H1 (cell line): ENCODE measurements around the gene ATP6V1C2. TPM values are rescaled to one million over a fixed set of nuclear protein-coding genes. Genes with fewer than 3 reads are reported as not detected.

Experiments used
- CTCF ChIA-PET: fragments of 300-600 bp; sonication (Branson Sonifier 250); formaldehyde crosslinking; loops from one replicate; lab custom pipeline; 2021; ENCODE audit not compliant: partially characterized antibody; lab: Charles Lee
- POLR2A ChIA-PET: fragments of 300-600 bp; sonication (Branson Sonifier 250); formaldehyde crosslinking; loops from one replicate; lab custom pipeline; 2021; ENCODE audit warnings: inconsistent platforms; ENCODE audit not compliant: partially characterized antibody; lab: Charles Lee
- DNase-seq, 2 experiments: peaks; one replicate each; pipeline versions ENCODE4 v3.0.0 to v3.0.0-alpha.2; 2010 to 2022; ENCODE audit warnings: low spot score in 2 of 2, low read depth in 1 of 2, mixed read lengths in 1 of 2
- FAIRE-seq: peaks from 2 replicates; lab custom pipeline; 2011; peaks lifted over from hg19 to GRCh38; lab: Jason Lieb, UNC
- H2AFZ ChIP-seq: 2 replicates; pipeline ENCODE4 v1.8.1; 2012; ENCODE audit warnings: low read length, inconsistent platforms
- H2AK5ac ChIP-seq: 2 replicates; pipeline ENCODE4 v1.6.1; 2013; ENCODE audit warnings: low read depth, low read length
- H2BK120ac ChIP-seq: replicated peaks from 2 replicates; pipeline ENCODE3; 2013; ENCODE audit warnings: low read depth, low read length, inconsistent platforms
- H2BK12ac ChIP-seq: 2 replicates; pipeline ENCODE4 v1.6.1; 2013; ENCODE audit warnings: low read depth, low read length
- H2BK15ac ChIP-seq: 2 replicates; pipeline ENCODE4 v1.6.1; 2013; ENCODE audit warnings: low read length
- H2BK20ac ChIP-seq: 2 replicates; pipeline ENCODE4 v1.6.1; 2013; ENCODE audit warnings: low read length
- H2BK5ac ChIP-seq: 2 replicates; pipeline ENCODE4 v1.6.1; 2013; ENCODE audit warnings: low read depth, low read length
- H3K14ac ChIP-seq: 2 replicates; pipeline ENCODE4 v1.6.1; 2013; ENCODE audit warnings: inconsistent platforms; ENCODE audit not compliant: insufficient read length
- H3K18ac ChIP-seq: 2 replicates; pipeline ENCODE4 v1.6.1; 2013; ENCODE audit warnings: low read length; ENCODE audit errors: extremely low read depth
- H3K23ac ChIP-seq: 2 replicates; pipeline ENCODE4 v1.6.1; 2013; ENCODE audit warnings: inconsistent platforms; ENCODE audit not compliant: insufficient read length
- H3K23me2 ChIP-seq: 2 replicates; pipeline ENCODE4 v1.6.1; 2013; ENCODE audit warnings: low read depth, low read length
- H3K27ac ChIP-seq: 2 replicates; pipeline ENCODE4 v1.6.1; 2011; ENCODE audit warnings: low read depth, low read length, inconsistent platforms
- H3K27me3 ChIP-seq, 4 experiments: replicated peaks in 1 of 4; 1 replicate in 1 of 4; 2 replicates in 3 of 4; pipeline versions ENCODE4 v1.6.1 to v1.8.1; 2011 to 2013; ENCODE audit warnings: low read length in 3 of 4, mild to moderate bottlenecking in 3 of 4, inconsistent platforms in 2 of 4, mixed read lengths in 2 of 4, moderate library complexity in 1 of 4; ENCODE audit not compliant: control insufficient read depth in 3 of 4, insufficient read depth in 3 of 4; ENCODE audit errors: extremely low read depth in 1 of 4
- H3K36me3 ChIP-seq, 4 experiments: 2 replicates each; pipeline versions ENCODE4 v1.6.1 to v1.8.1; 2011 to 2013; ENCODE audit warnings: mild to moderate bottlenecking in 4 of 4, low read length in 3 of 4, moderate library complexity in 2 of 4, control low read depth in 1 of 4, inconsistent platforms in 1 of 4; ENCODE audit not compliant: insufficient read depth in 4 of 4, control insufficient read depth in 2 of 4
- H3K4ac ChIP-seq: replicated peaks from 2 replicates; pipeline ENCODE3; 2013; ENCODE audit warnings: low read length, low read depth, mixed read lengths, inconsistent platforms; ENCODE audit not compliant: insufficient read length
- H3K4me1 ChIP-seq, 4 experiments: replicated peaks in 1 of 4; 1 replicate in 1 of 4; 2 replicates in 3 of 4; pipeline versions ENCODE4 v1.6.1 to v1.8.1; 2011 to 2013; ENCODE audit warnings: low read length in 3 of 4, inconsistent platforms in 2 of 4, mixed read lengths in 1 of 4; ENCODE audit not compliant: insufficient read depth in 4 of 4, control insufficient read depth in 3 of 4
- H3K4me2 ChIP-seq, 2 experiments: 2 replicates each; pipeline versions ENCODE4 v1.6.1 to v1.8.1; 2011 to 2013; ENCODE audit warnings: low read depth in 2 of 2, low read length in 2 of 2, control low read depth in 1 of 2, inconsistent platforms in 1 of 2, mild to moderate bottlenecking in 1 of 2; ENCODE audit not compliant: insufficient read depth in 1 of 2
- H3K4me3 ChIP-seq, 4 experiments: fragments of 200-600, 300-600 bp in 1 of 4; sonication (generic), shearing (Covaris generic), sonication (Bioruptor Twin) in 1 of 4; 2 replicates each; pipeline versions ENCODE4 v1.5.1 to v1.8.1; 2011 to 2016; ENCODE audit warnings: low read length in 4 of 4, low read depth in 3 of 4, control low read depth in 2 of 4, inconsistent platforms in 2 of 4, mild to moderate bottlenecking in 2 of 4, mixed read lengths in 1 of 4, moderate library complexity in 1 of 4; ENCODE audit not compliant: insufficient read depth in 2 of 4; ENCODE audit errors: extremely low read depth in 1 of 4
- H3K56ac ChIP-seq: replicated peaks from 2 replicates; pipeline ENCODE3; 2013; ENCODE audit warnings: low read depth, mild to moderate bottlenecking, mixed read lengths, low read length, inconsistent platforms; ENCODE audit not compliant: insufficient read length
- H3K79me1 ChIP-seq: 2 replicates; pipeline ENCODE4 v1.6.1; 2013; ENCODE audit warnings: low read depth, low read length, control low read depth
- H3K79me2 ChIP-seq, 2 experiments: 2 replicates each; pipeline versions ENCODE4 v1.6.1 to v1.8.1; 2012 to 2013; ENCODE audit warnings: low read length in 2 of 2, mild to moderate bottlenecking in 2 of 2, inconsistent platforms in 1 of 2; ENCODE audit not compliant: insufficient read depth in 2 of 2, control insufficient read depth in 1 of 2
- H3K9ac ChIP-seq, 4 experiments: replicated peaks in 1 of 4; 1 replicate in 1 of 4; 2 replicates in 3 of 4; pipeline versions ENCODE4 v1.6.1 to v1.8.1; 2011 to 2013; ENCODE audit warnings: low read depth in 3 of 4, low read length in 3 of 4, control low read depth in 2 of 4, mild to moderate bottlenecking in 2 of 4, moderate library complexity in 2 of 4, inconsistent platforms in 1 of 4; ENCODE audit errors: extremely low read depth in 1 of 4
- H3K9me3 ChIP-seq, 2 experiments: 2 replicates each; pipeline versions ENCODE4 v1.6.1 to v1.8.1; 2012 to 2013; ENCODE audit warnings: mild to moderate bottlenecking in 2 of 2, moderate library complexity in 2 of 2, control low read depth in 1 of 2, inconsistent platforms in 1 of 2, low read depth in 1 of 2, low read length in 1 of 2, mixed read lengths in 1 of 2; ENCODE audit not compliant: insufficient read depth in 2 of 2
- H4K20me1 ChIP-seq, 2 experiments: replicated peaks in 1 of 2; 2 replicates each; pipeline versions ENCODE3 to v1.8.1; 2011 to 2013; ENCODE audit warnings: inconsistent platforms in 2 of 2, low read length in 2 of 2, mild to moderate bottlenecking in 1 of 2; ENCODE audit not compliant: insufficient read depth in 2 of 2, control insufficient read depth in 1 of 2
- H4K5ac ChIP-seq: 2 replicates; pipeline ENCODE4 v1.6.1; 2013; ENCODE audit warnings: low read length, low read depth, mixed read lengths, inconsistent platforms; ENCODE audit not compliant: insufficient read length
- H4K8ac ChIP-seq: 2 replicates; pipeline ENCODE4 v1.8.0; 2013; ENCODE audit warnings: mild to moderate bottlenecking, moderate library complexity, low read length, inconsistent platforms; ENCODE audit not compliant: insufficient read depth; ENCODE audit errors: extremely low read depth
- H4K91ac ChIP-seq: replicated peaks from 2 replicates; pipeline ENCODE3; 2013; ENCODE audit warnings: low read length, mixed read lengths, inconsistent platforms; ENCODE audit not compliant: insufficient read length
- BCL11A ChIP-seq, 2 experiments: IDR thresholded peaks; one replicate each; pipeline ENCODE4 v1.6.1; 2011; ENCODE audit warnings: low read depth in 2 of 2, low read length in 2 of 2, mild to moderate bottlenecking in 2 of 2
- CEBPB ChIP-seq: IDR thresholded peaks from 2 replicates; pipeline ENCODE4 v1.6.1; 2012; ENCODE audit warnings: low read depth, low read length
- CREB1 ChIP-seq: IDR thresholded peaks from 2 replicates; pipeline ENCODE4 v1.6.1; 2012; ENCODE audit warnings: inconsistent platforms
- CTBP2 ChIP-seq: IDR thresholded peaks from 2 replicates; pipeline ENCODE4 v1.7.0; 2011; ENCODE audit warnings: borderline replicate concordance, mild to moderate bottlenecking, moderate library complexity, mixed read lengths, low read length; ENCODE audit not compliant: insufficient read depth, insufficient read length
- EP300 ChIP-seq, 2 experiments: IDR thresholded peaks; 1 replicate in 1 of 2; 2 replicates in 1 of 2; pipeline ENCODE4 v1.6.1; 2011 to 2012; ENCODE audit warnings: low read depth in 2 of 2, low read length in 2 of 2, mild to moderate bottlenecking in 2 of 2, borderline replicate concordance in 1 of 2, inconsistent platforms in 1 of 2, moderate library complexity in 1 of 2
- KDM1A ChIP-seq: fragments of 200-600, 300-600 bp; sonication (generic); IDR thresholded peaks from 2 replicates; pipeline ENCODE4 v1.7.1; 2016; ENCODE audit warnings: mild to moderate bottlenecking, low read length, borderline replicate concordance
- NANOG ChIP-seq: IDR thresholded peaks from 2 replicates; pipeline ENCODE4 v1.6.1; 2011; ENCODE audit warnings: low read length, low read depth, mild to moderate bottlenecking, inconsistent platforms; ENCODE audit not compliant: insufficient read depth, poor library complexity, severe bottlenecking
- POLR2AphosphoS5 ChIP-seq: IDR thresholded peaks from 2 replicates; pipeline ENCODE4 v1.6.1; 2011; ENCODE audit warnings: low read depth, low read length
- SIRT6 ChIP-seq: IDR thresholded peaks from one replicate; pipeline ENCODE4 v1.7.1; 2012; ENCODE audit warnings: low read length, inconsistent platforms
- SRF ChIP-seq: IDR thresholded peaks from 2 replicates; pipeline ENCODE4 v1.6.1; 2011; ENCODE audit warnings: mild to moderate bottlenecking, low read depth, low read length, moderate library complexity
- ZNF274 ChIP-seq: IDR thresholded peaks from 2 replicates; pipeline ENCODE4 v1.7.0; 2012; ENCODE audit warnings: low read length, borderline replicate concordance; ENCODE audit errors: extremely low read depth
- WGBS, 2 experiments: shearing (Covaris generic) in 1 of 2; methylation state at CpG; one replicate each; pipeline versions ENCODE4 v1.1.6 to v1.1.7; 2013 to 2015; ENCODE audit warnings: low lambda C conversion rate in 2 of 2, mixed read lengths in 2 of 2, inconsistent platforms in 1 of 2, low coverage in 1 of 2, missing lambda C conversion rate in 1 of 2; ENCODE audit not compliant: insufficient replicate concordance in 2 of 2, insufficient coverage in 1 of 2, insufficient read length in 1 of 2; ENCODE audit errors: extremely low coverage in 1 of 2, missing lambda C conversion rate in 1 of 2; 5-methylcytosine and 5-hydroxymethylcytosine counted together
- polyA plus RNA-seq, 7 experiments: library from polyadenylated mRNA; depleted of rRNA in 3 of 7; stranded (reverse) in 5 of 7; unstranded in 2 of 7; fragments of >200 nt in 5 of 7; fragments of 200-250 nt in 2 of 7; gene quantifications; 1 replicate in 5 of 7; 2 replicates in 1 of 7; 4 replicates in 1 of 7; pipeline versions ENCODE4 v1.2.1 to v1.2.3, GENCODE V29; 2011 to 2013; ENCODE audit warnings: missing spikeins in 2 of 7, mixed read lengths in 2 of 7
- total RNA-seq: library from RNA; stranded (reverse); fragmentation: NEBNext Ultra II Directional; extraction: Animal tissue kit (Norgen Biotek cat#: 25700); gene quantifications from 2 replicates; pipeline ENCODE4 v1.2.1, GENCODE V29; 2021
- TF ChIP-seq, protein P1 (sequence below): IDR thresholded peaks from 2 replicates; pipeline ENCODE4 v1.6.1; 2011; ENCODE audit warnings: low read length, improper control_type of control experiment

ATP6V1C2 gene
- total and polyA plus RNA-seq, 2 of the 8 experiments (the other 6 are each of a cell fraction or from before 2014, with no cell fraction given), result 0.29 to 0.74 TPM

DNA sequence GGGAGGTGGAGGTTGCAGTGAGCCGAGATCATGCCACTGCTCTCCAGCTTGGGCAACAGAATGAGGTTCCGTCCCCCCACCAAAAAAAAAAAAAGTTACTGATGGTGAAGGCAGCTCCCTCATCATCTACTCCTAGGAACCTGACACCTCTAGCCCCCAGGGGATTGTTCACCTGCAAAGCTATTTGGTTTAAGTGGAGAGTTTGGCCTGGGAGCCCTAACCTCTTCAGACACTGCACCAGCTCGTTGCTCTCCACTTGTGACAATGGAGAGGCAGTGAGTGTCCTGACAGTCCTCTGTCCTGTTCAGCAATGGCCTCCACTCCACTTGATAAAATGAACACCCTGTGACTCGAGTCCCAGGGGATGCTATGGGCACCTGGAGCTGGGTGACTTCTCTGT lies 43.5 kb downstream of the ATP6V1C2 start:
- CTCF ChIA-PET, result interaction anchor here (1.1 kb wide), 1 partner anchor 55 kb away, joined by 3 read pairs; no protein-coding TSS in a partner anchor
- TF ChIP-seq SIRT6, result no peak
- TF ChIP-seq POLR2AphosphoS5, result no peak
- TF ChIP-seq, protein P1, sequence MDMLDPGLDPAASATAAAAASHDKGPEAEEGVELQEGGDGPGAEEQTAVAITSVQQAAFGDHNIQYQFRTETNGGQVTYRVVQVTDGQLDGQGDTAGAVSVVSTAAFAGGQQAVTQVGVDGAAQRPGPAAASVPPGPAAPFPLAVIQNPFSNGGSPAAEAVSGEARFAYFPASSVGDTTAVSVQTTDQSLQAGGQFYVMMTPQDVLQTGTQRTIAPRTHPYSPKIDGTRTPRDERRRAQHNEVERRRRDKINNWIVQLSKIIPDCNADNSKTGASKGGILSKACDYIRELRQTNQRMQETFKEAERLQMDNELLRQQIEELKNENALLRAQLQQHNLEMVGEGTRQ, result no peak
- TF ChIP-seq CREB1, result no peak
- no peak for TF ChIP-seq CTBP2
- TF ChIP-seq EP300 (IDR thresholded peaks at IDR 0.05; ENCODE audit: borderline replicate concordance in 1 of 2, low read depth in 2 of 2, low read length in 2 of 2), result no peak
- TF ChIP-seq SRF, result no peak
- no peak for TF ChIP-seq BCL11A (IDR thresholded peaks at IDR 0.05; ENCODE audit: low read depth in 2 of 2, low read length in 2 of 2)
- TF ChIP-seq CEBPB, result no peak
- no peak for TF ChIP-seq NANOG
- TF ChIP-seq ZNF274, result no peak
- TF ChIP-seq KDM1A, result no peak

More for the DNA sequence above, 43.5 kb downstream of the ATP6V1C2 start:
- H3K23ac ChIP-seq, result no peak overlapping the region
- no peak overlapping the region for H3K18ac ChIP-seq
- H3K4me3 ChIP-seq, result no peak overlapping the region
- no peak overlapping the region for H3K4ac ChIP-seq
- no peak overlapping the region for H3K27ac ChIP-seq
- no peaks in the 10 kb centered on the region for H3K9me3 ChIP-seq
- H2BK20ac ChIP-seq, result no peak overlapping the region
- H4K91ac ChIP-seq, result no peak overlapping the region
- no peak overlapping the region for H3K9ac ChIP-seq
- 88% methylated on average over 3 of the region's 4 CpGs; no CpG with 5 or more reads in 1 of the 2 experiments for WGBS, 2 experiments
- DNase-seq (no peak), FAIRE-seq (no peak)
- POLR2A ChIA-PET, result no interaction called here
- H3K4me1 ChIP-seq, result peaks cover 0 to 8% (median 0%) of the 10 kb centered on the region in 4 experiments; a peak in 2 of 7 replicates
- H3K23me2 ChIP-seq, result no peaks in the 10 kb centered on the region
- no peak overlapping the region for H2BK5ac ChIP-seq
- H4K20me1 ChIP-seq, result no peaks in the 10 kb centered on the region
- H3K4me2 ChIP-seq, result no peak overlapping the region
- no peak overlapping the region for H3K56ac ChIP-seq
- no peak overlapping the region for H2BK15ac ChIP-seq
- H2AFZ ChIP-seq, result no peak overlapping the region
- no peak overlapping the region for H4K5ac ChIP-seq
- H3K14ac ChIP-seq, result no peak overlapping the region
- no peak overlapping the region for H2BK12ac ChIP-seq
- H3K36me3 ChIP-seq, result no peaks in the 10 kb centered on the region
- H4K8ac ChIP-seq, result no peak overlapping the region
- no peaks in the 10 kb centered on the region for H3K27me3 ChIP-seq
- H3K79me2 ChIP-seq, result no peaks in the 10 kb centered on the region
- no peak overlapping the region for H2BK120ac ChIP-seq
- no peak overlapping the region for H2AK5ac ChIP-seq
- no peaks in the 10 kb centered on the region for H3K79me1 ChIP-seq
